Hematopoietic multipotent progenitor cell treated with erythropoietin and hydrocortisone succinate and interleukin-3 and kit ligand, for 8 days (in vitro differentiated cells): ENCODE measurements around the gene CHIA.
"Not testable (repeated sequence)": the region's sequence is repeated elsewhere in the genome, so short reads cannot be mapped to it uniquely, and the experiment has no call there.

ENCODE experiments used
- DNase-seq: peaks from one replicate; pipeline ENCODE4 v3.0.0-alpha.2; 2015

CHIA gene

GRCh38 chr1:111286912-111287311 is 3.7 kb upstream of the CHIA start:
- no peak for DNase-seq

- DNase-seq, result no peak
These were observed 1.3 kb upstream of the CHIA start for GRCh38 chr1:111289371-111289770.

DNA sequence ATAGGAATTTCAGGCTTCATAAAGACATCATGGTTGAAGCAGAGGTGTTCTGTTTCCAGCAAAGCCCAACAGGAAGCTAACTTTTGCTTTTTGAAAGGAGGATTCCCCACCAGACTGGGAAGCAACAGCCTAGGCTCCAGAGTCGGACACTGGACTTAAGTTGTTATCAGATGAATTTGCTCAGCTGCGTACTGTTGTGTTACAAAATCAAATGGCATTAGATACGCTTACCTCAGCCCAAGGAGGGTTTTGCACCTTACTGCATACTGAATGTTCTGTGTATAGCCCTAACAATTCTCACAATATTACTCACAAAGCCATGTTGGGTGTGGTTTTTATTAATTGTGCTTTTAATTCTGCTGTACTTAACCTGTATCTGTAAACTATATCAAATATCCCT is 547 bp upstream of the CHIA start:
- no peak for DNase-seq

DNA sequence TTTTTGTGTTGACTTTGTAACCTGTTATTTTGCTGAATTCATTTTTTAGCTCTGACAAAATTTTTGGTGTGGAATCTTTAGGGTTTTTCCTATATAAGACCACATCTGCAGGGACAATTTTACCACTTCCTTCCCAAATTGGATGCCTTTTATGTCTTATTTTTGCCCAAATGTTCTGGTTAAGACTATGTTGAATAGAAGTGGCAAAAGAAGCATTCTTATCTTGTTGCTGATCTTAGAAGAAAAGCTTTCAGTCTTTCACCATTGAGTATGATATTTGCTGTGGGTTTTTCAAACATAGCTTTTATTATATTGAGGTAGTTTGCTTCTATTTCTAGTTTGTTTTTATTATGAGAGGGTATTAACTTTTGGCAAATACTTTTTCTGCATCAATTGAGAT is 3.7 kb downstream of the CHIA start:
- DNase-seq, result no peak

GRCh38 chr1:111302374-111302773 is 11.7 kb downstream of the CHIA start:
- DNase-seq, result no peak

GRCh38 chr1:111309690-111310089 is 19.0 kb downstream of the CHIA start:
- DNase-seq, result no peak

- DNase-seq, result no peak
These were observed 27.9 kb downstream of the CHIA start for GRCh38 chr1:111318523-111318922.

GRCh38 chr1:111320066-111320879 is 29.6 kb downstream of the CHIA start:
- DNase-seq, result no peak

DNA sequence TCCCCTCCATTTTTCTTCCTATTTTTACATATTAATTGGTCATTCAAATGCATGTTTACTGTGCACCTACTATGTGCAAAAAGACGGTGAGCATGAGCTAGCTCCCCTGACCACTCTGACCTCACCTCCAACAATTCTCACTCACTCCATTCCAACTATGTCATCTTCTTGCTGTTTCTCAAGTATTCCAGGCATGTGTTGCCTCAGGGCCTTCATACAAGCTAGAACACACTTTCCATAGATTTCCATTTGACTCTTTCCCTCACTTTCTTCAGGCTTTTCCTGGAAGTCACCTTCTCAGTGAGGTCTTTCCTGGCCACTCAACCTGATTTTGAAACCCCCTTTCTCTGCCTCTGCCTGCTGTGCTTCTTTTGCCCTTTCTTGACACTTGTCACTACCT is 32.6 kb downstream of the CHIA start:
- no peak for DNase-seq

DNA sequence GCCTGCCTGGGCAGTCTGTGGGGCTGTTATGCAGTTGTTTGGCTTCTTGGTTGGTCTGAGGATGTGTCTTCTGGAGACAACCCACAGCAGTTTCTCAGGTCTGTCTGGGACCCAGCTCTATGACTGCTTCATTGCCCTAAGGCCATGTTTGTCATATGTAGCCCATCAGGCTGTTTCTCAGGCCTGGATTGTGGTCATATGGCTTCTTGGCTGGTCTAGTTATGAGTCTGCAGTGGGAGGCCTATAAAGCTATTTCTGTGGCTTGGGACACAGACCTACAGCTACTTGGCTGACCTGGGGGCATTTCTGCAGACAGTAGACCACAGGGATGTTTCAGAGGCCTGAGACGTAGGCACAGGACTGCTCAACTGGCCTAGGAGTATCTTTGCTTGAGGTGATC is 41.5 kb downstream of the CHIA start:
- no peak for DNase-seq

- DNase-seq, result peak; percentile 56
These were observed 43.5 kb downstream of the CHIA start for GRCh38 chr1:111334169-111334568.

- not testable (repeated sequence) for DNase-seq
These were observed 44.7 kb downstream of the CHIA start for GRCh38 chr1:111335214-111335877.

GRCh38 chr1:111338849-111339248 is 48.2 kb downstream of the CHIA start:
- not testable (repeated sequence) for DNase-seq

GRCh38 chr1:111346089-111346885 is 55.6 kb downstream of the CHIA start:
- DNase-seq, result peak; percentile 89

DNA sequence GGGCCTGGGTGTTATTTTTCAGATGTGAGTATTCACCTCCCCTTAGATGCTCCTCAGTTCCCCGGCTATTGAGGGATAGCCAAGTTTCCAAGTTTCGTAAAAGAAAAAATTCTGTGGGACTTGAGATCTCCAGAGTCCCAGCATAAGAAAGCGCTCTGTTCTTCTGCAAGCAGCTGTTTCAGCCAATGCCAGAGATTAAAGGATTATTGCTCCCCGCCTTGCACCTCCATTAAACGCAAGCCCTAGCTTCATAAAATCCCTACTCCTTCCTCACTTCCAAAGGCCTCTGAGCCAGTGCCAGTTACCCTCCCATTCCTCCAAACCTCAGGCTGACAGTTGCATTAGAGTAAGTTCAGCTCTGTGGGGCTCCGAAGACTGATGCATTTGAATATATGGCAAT is 56.4 kb downstream of the CHIA start:
- no peak for DNase-seq

- DNase-seq, result no peak
These were observed 61.0 kb downstream of the CHIA start for GRCh38 chr1:111351700-111352099.

GRCh38 chr1:111354584-111354983 is 63.9 kb downstream of the CHIA start:
- DNase-seq, result no peak

GRCh38 chr1:111358964-111359363 is 68.3 kb downstream of the CHIA start:
- no peak for DNase-seq

DNA sequence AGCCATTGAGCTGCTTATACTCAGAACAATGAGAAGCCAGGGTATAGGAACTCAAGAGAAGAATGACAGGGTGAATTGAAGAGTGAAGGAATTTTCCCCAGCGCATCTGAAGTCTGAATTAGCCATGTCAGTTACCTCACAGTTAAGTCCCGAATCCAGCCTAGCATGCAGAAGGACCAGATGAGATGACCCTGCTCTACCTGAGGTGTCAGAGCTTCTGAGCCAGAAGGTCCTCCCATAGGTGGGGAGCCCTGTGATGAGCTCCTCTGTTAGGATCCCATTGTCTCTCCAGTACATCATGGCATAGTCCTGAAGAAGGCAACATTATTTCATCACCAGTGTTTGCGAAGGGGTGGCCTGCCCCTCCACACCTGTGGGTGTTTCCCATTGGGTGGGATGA is 68.7 kb downstream of the CHIA start:
- no peak for DNase-seq

DNA sequence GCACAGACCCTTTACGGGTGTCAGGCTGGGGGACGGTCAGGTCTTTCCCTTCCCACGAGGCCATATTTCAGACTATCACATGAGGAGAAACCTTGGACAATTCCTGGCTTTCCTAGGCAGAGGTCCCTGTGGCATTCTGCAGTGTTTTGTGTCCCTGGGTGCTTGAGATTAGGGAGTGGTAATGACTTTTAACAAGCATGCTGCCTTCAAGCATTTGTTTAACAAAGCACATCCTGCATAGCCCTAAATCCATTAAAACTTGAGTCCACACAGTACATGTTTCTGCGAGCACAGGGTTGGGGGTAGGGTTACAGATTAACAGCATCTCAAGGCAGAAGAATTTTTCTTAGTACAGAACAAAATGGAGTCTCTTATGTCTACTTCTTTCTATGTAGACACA is 69.6 kb downstream of the CHIA start:
- DNase-seq, result not testable (repeated sequence)

- DNase-seq, result no peak
These were observed 71.1 kb downstream of the CHIA start for GRCh38 chr1:111361761-111362160.

DNA sequence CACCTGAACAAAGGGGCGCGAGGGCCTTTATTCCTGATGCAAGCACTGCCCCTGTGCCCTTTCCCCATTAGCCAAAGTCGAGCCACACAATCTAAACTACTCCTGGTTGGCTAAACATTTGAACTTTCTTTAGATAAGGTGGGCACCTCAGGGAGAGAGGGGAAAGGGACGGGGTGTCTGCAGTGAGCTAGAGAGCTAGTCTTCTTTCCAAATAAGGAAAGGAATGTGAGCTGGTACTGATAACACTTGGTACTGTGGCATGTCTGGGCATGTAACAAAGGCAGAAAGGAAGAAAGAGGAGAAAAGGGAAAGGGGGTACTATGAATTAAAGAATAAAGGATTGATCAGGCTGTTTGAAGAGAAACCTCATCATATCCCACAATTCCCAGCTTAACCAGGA is 74.0 kb downstream of the CHIA start:
- DNase-seq, result peak; percentile 55

GRCh38 chr1:111366256-111366655 is 75.6 kb downstream of the CHIA start:
- DNase-seq, result peak; percentile 43

GRCh38 chr1:111369177-111369576 is 78.5 kb downstream of the CHIA start:
- DNase-seq, result no peak
